ENCODE data around the gene MEAF6. TPM values are rescaled to one million over a fixed set of nuclear protein-coding genes. Genes with fewer than 3 reads are reported as not detected.
A peak's percentile ranks its signal among the peaks of the same experiment; 100 is the strongest.

Gene MEAF6
- 48.8 and 51.6 TPM in 2 replicates for total RNA-seq (2021)
- long read RNA-seq, transcript MEAF6-202 (6 exons, 603 nt), result minor isoform, 12 of 333 reads
- long read RNA-seq, transcript MEAF6-201 (7 exons, 1,525 nt), result major isoform, 267 of 333 reads
- long read RNA-seq, transcript MEAF6-206 (8 exons, 1,408 nt), result minor isoform, 35 of 333 reads
- long read RNA-seq, partial matches to known transcripts, result 5 of 333 reads
- long read RNA-seq, other reads (novel, unspliced or antisense), result 11 of 333 reads

DNA sequence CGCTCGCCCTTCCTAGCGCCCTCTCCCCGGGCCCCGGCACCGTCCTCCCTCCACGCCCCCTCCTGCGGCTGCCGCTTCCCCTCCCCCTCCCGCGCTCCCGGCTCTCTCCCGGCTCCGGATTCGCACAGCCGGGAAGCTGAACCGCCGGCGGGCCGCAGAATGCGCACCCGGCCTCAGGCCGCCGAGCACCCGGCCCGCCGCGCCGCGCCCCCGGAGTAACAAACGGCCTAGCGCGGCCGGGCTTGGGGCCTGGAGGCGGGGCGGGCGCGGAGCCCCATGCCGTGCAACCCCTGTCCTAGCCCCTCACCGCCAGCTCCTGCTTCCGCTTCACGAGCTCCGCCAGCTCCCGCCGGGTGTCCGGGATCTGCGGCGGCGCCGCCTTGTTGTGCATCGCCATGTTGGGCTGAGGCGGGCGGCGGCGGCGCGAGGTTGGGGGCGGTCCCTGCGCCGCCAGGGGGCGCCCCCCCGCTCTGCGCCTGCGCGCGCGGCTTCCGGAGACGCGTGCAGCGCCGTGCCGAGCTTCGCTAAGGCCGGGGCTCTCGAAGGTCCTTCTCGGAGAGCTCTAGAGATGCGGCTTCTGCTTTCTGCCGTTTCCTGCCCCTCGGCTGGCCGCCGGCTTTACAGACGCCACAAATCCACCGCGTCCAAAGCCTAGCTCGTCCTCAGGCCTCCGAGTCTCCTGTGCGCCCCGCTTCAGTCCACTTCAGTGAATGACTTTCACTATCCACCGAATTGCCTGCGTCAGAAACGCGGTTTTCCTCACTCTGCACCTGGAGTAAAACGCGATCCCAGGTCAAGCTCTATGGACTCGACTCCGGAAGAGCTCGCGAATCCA is at the start of gene MEAF6:
MEAF6 (minus strand) TSS at position 417 of the 835 bp plus-strand sequence; CDS start at position 397, 20 bp downstream.
- H3K9me3 Mint-ChIP-seq, result peaks cover 0 to 5% of the 10 kb centered on the region in 2 experiments; a peak in 2 of 5 replicates
- no CpG with 5 or more reads among the region's 100 CpGs for WGBS (ENCODE audit: extremely low coverage, insufficient read length, low lambda C conversion rate)
- Histone ChIP-seq H3K79me2 (ENCODE audit: insufficient read depth, low read length) (no peaks in the 10 kb centered on the region), H2BK15ac (ENCODE audit: low read depth, low read length) (no peak within 1 kb of the TSS), H3K79me1 (ENCODE audit: insufficient read depth, low read depth, low read length, poor library complexity, severe bottlenecking) (no peaks in the 10 kb centered on the region), H4K20me1 (ENCODE audit: control insufficient read depth, insufficient read depth, insufficient read length) (no peaks in the 10 kb centered on the region), H2BK20ac (ENCODE audit: low read depth, low read length, poor library complexity, severe bottlenecking) (no peak within 1 kb of the TSS), H4K91ac (ENCODE audit: insufficient read length, low read depth, low read length) (no peak within 1 kb of the TSS), H3K14ac (ENCODE audit: insufficient read depth, low read length) (peak within 1 kb of the TSS; percentile 90), H3K23me2 (ENCODE audit: insufficient read length, low read depth, low read length, poor library complexity, severe bottlenecking) (peaks cover 7% of the 10 kb centered on the region), H3K18ac (ENCODE audit: insufficient read length, low read depth, low read length) (peak within 1 kb of the TSS; percentile 83), H3K4me2 (ENCODE audit: insufficient read depth, insufficient read length, low read length) (peak within 1 kb of the TSS; percentile 89), H2BK5ac (ENCODE audit: insufficient read length, low read length) (no peak within 1 kb of the TSS), H3K4ac (ENCODE audit: low read depth, low read length) (no peak within 1 kb of the TSS; the same call in 1 of the 2 replicates), H3K56ac (ENCODE audit: insufficient read length, low read depth, low read length) (no peak within 1 kb of the TSS), H3T11ph (ENCODE audit: low read length) (no peak within 1 kb of the TSS), H3K27ac (ENCODE audit: insufficient read length, low read depth, low read length) (peak within 1 kb of the TSS; percentile 62), H4K5ac (ENCODE audit: insufficient read length, low read depth, low read length) (no peak within 1 kb of the TSS), H2AK5ac (ENCODE audit: insufficient read length, low read length) (no peak within 1 kb of the TSS), H3K4me1 (ENCODE audit: insufficient read depth, low read length) (no peaks in the 10 kb centered on the region), H3K9ac (ENCODE audit: extremely low read depth, insufficient read length, low read length) (peak within 1 kb of the TSS; percentile 76), H4K8ac (replicated peaks; ENCODE audit: insufficient read length, low read depth, low read length) (no peak within 1 kb of the TSS), H3K27me3 (ENCODE audit: insufficient read depth, low read length) (no peaks in the 10 kb centered on the region), H2BK120ac (ENCODE audit: low read depth, low read length, poor library complexity, severe bottlenecking) (no peak within 1 kb of the TSS), H3K9me3 (ENCODE audit: control insufficient read depth, low read depth, low read length) (no peaks in the 10 kb centered on the region), H2BK12ac (ENCODE audit: insufficient read length, low read depth, low read length) (no peak within 1 kb of the TSS), H3K23ac (ENCODE audit: insufficient read length, low read depth, low read length) (no peak within 1 kb of the TSS), H2AFZ (ENCODE audit: low read length) (peak within 1 kb of the TSS; percentile 34)
- DNase-seq, result peak; percentile 89
- TF ChIP-seq, protein P1, sequence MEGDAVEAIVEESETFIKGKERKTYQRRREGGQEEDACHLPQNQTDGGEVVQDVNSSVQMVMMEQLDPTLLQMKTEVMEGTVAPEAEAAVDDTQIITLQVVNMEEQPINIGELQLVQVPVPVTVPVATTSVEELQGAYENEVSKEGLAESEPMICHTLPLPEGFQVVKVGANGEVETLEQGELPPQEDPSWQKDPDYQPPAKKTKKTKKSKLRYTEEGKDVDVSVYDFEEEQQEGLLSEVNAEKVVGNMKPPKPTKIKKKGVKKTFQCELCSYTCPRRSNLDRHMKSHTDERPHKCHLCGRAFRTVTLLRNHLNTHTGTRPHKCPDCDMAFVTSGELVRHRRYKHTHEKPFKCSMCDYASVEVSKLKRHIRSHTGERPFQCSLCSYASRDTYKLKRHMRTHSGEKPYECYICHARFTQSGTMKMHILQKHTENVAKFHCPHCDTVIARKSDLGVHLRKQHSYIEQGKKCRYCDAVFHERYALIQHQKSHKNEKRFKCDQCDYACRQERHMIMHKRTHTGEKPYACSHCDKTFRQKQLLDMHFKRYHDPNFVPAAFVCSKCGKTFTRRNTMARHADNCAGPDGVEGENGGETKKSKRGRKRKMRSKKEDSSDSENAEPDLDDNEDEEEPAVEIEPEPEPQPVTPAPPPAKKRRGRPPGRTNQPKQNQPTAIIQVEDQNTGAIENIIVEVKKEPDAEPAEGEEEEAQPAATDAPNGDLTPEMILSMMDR (conservative IDR thresholded peaks at IDR 0.05), result peak; percentile 86
- peak within 1 kb of the TSS; percentile 90 to 97 for H3K4me3 Mint-ChIP-seq
- peaks cover 7 to 23% (median 19%) of the 10 kb centered on the region in 3 experiments; a peak in 6 of 7 replicates for H3K36me3 Mint-ChIP-seq (ENCODE audit: insufficient read depth in 1 of 3, low read depth in 3 of 3)
- peaks cover 7% of the 10 kb centered on the region for H3K27me3 Mint-ChIP-seq (ENCODE audit: low read depth)
- peaks cover 22 to 24% of the 10 kb centered on the region in 2 experiments for H3K4me1 Mint-ChIP-seq
- peak within 1 kb of the TSS; percentile 98 to 99 (median 98) for H3K27ac Mint-ChIP-seq
